Measurements from ENCODE around the gene MAPK1. TPM values are rescaled to one million over a fixed set of nuclear protein-coding genes. Genes with fewer than 3 reads are reported as not detected.
"Not testable (repeated sequence)": the region's sequence is repeated elsewhere in the genome, so short reads cannot be mapped to it uniquely, and the experiment has no call there.

Gene MAPK1
- total RNA-seq (2014; rRNA removed; shearing (Covaris generic)) = 84.8 and 113 TPM in 2 replicates
- polyA plus RNA-seq (2015; cell fraction: cytosol; rRNA removed) = 56.0 and 65.3 TPM in 2 replicates
- 64.5 and 80.4 TPM in 2 replicates for polyA plus RNA-seq (2015; cell fraction: nucleus; rRNA removed)

DNA sequence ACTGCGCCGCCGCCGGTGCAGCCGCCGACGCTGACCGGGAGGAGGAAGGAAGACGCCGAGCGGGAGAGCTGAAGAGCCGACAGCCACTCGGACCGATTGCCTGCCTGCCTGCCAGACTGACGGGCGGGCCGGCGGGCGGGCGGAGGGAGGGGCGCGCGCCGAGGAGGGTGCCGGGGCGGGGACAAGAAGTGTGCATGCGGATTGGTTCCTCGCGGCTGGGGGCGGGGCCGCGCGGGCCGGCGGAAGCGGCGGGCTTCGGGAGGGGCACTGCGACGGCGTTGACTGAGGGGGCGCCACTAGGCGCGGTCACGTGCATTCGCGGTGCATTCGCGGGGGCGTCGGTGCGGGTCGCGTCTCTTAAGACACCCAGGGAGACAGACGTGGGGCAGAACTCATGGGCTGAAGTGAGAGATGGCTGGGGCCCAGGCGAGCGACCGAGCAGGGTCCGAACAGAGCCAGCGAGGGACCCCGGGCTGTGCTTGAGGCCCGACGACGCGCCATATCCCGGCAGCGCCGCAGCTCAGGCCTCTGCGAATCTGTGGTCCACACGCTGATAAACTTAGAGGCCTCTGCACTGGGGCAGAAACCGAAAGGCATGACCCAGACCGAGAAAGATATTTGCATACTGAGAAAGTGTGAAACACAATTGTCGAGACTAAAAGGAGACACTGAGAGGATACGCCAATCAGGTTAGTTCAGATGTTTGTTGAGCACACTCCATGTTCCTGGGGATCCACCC, at the start of gene MAPK1:
Gene MAPK1, minus strand, starts transcription at position 118 of the 739 bp plus-strand sequence. CDS start 205 bp downstream, outside the sequence.
- peak; percentile 76 for DNase-seq (ENCODE audit: low read depth)

DNA sequence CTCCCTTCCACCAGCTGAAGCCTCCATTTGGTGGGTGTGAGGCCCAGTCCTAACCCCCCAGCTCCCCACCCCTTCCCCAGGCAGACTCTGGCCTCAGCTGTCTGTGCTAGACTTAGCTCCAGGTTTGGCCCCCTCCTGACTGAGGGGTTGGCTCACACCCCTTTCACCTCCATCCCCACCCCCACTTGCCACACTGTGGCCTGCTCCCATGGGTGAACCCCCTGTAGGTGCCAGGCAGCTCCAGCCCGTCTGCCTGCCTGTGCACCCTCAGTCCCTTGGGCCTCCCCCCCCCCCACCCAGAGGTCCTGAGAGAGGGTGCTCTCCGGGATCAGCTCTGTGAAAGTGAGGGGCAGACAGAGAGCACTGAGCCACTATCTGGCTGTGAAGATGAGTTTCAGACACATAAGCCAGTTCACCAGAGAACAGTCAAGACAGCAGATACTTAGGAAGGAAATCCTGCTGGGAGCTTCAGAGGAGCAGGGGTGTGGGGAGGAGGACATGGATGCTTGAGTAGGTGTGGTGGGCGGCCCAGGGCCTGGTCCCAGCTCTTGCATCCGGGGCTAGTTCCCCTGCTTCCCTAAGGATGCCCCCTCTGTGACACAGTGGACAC, 49.0 kb upstream of the MAPK1 start:
- DNase-seq (ENCODE audit: low read depth) = no peak

GRCh38 chr22:21915624-21916308, 48.3 kb upstream of the MAPK1 start:
- DNase-seq (ENCODE audit: low read depth) = no peak

DNA sequence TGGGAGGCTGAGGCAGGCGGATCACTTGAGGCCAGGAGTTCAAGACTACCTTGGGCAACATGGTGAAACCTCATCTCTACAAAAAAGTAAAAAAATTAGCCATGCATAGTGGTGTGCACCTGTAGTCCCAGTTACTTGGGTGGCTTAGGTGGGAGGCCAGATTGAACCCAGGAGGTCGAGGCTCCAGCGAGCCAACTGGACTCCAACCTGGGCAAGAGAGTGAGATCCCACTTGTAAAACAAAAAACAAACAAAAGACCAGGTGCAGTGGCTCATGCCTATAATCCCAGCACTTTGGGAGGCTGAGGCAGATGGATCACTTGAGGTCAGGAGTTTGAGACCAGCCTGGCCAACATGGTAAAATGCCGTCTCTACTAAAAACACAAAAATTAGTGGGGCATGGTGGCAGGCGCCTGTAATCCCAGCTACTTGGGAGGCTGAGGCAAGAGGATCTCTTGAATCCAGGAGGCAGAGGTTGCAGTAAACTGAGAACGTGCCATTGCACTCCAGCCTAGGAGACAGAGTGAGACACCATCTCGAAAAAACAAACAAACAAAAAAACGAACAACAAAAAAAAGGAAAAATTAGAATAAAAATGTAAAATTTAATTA, 46.7 kb upstream of the MAPK1 start:
- DNase-seq (ENCODE audit: low read depth) = not testable (repeated sequence)

DNA sequence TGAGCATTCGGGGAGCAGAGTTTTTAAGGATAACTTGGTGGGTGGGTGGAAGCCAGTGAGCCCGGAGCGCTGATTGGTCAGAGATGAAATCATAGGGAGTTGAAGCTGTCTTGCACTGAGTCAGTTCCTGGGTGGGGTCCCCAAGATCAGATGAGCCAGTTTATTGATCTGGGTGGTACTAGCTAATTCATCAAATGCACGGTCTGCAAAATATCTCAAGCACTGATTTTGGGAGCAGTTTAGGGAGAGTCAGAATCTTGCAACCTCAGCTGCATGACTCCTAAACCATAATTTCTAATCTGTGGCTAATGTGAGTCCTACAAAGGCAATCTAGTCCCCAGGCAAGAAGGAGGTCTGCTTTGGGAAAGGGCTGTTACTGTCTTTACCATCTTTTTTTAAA, 42.9 kb upstream of the MAPK1 start:
- not testable (repeated sequence) for DNase-seq (ENCODE audit: low read depth)

DNA sequence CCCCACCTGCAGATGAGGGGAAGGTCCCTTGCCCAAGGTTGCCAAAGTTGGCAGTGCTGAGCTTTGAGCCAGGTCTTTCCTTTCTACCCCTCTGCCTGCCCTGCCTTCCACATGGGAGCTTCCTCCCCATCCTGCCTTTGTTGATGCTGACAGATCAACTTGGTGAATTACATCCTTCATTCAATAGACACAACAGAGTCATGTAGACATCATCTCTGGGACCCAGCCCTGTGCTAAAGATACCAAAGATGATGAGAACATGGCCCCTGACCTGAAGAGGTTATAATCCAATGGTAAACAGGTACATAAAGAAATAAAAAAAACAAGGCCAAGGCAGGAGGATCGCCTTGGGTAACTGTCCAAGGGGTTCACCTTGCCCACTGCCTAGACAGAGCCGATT, 42.4 kb upstream of the MAPK1 start:
- DNase-seq (ENCODE audit: low read depth) = no peak

GRCh38 chr22:21907638-21908522, 40.4 kb upstream of the MAPK1 start:
- DNase-seq (ENCODE audit: low read depth) = no peak

DNA sequence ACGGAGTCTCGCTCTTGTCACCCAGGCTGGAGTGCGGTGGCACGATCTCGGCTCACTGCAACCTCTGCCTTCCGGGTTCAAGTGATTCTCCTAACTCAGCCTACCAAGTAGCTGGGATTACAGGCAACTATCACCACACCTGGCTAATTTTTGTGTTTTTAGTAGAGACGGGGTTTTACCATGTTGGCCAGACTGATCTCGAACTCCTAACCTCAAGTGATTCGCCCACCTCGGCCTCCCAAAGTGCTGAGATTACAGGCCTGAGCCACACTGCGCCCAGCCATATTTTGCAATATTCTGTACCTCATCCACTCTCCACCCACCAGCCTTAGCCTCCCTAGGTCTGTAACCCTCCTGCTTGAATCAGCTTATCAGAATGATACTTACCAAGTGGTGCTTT, 37.8 kb upstream of the MAPK1 start:
- not testable (repeated sequence) for DNase-seq (ENCODE audit: low read depth)

- no peak for DNase-seq (ENCODE audit: low read depth)
These were observed 36.9 kb upstream of the MAPK1 start for GRCh38 chr22:21904250-21904789.

- no peak for DNase-seq (ENCODE audit: low read depth)
These were observed 35.8 kb upstream of the MAPK1 start for GRCh38 chr22:21903283-21903682.

- DNase-seq (ENCODE audit: low read depth) = no peak
These were observed 35.0 kb upstream of the MAPK1 start for GRCh38 chr22:21902296-21903087.

DNA sequence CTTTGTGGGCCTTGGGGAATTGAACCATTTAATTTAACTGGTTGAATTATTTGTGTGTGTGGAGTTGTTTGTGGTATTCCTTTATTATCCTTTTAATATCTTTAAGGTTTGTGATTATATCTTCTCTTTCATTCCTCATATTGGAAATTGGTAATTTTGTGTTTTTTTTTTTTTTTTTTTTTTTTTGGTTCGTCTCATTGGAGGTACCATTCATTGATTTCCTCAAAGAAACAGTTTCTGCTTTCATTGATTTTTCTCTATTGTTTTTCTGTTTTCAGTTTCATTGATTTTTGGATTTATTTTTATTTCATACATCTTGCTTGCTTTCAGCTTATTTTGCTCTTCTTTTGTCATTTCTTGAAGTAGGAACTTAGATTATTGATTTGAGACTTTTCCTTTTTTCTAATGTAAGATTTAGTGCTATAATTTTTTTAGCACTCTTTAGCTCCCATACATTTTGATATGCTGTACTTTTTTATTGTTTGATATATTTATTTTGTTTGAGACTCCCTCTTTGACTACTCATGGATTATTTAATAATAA, 31.0 kb upstream of the MAPK1 start:
- DNase-seq (ENCODE audit: low read depth) = no peak

DNA sequence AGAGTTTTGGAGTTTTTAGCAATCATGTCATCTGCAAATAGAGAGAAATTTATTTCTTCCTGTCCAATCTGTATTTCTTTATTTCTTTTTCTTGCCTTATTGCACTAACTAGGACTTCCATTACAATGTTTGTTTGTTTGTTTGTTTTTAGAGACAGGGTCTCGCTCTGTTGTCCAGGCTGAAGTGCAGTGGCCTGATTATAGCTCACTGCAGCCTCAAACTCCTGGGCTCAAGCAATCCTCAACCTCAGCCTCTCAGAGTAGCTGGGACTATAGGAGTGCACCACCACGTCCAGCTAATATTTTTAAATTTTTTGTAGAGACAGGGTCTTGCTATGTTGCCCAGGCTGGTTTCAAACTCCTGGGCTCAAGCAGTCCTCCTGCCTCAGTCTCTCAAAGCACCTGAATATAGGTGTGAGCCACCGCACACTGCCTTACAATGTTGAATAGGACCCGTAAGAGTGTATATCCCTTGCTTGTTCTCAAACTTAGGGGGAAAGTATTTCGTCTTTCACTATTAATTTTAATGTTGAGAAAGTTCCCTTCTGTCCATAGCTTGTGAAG, 29.6 kb upstream of the MAPK1 start:
- DNase-seq (ENCODE audit: low read depth) = no peak

- DNase-seq (ENCODE audit: low read depth) = not testable (repeated sequence)
These were observed 28.8 kb upstream of the MAPK1 start for GRCh38 chr22:21896275-21896674.

DNA sequence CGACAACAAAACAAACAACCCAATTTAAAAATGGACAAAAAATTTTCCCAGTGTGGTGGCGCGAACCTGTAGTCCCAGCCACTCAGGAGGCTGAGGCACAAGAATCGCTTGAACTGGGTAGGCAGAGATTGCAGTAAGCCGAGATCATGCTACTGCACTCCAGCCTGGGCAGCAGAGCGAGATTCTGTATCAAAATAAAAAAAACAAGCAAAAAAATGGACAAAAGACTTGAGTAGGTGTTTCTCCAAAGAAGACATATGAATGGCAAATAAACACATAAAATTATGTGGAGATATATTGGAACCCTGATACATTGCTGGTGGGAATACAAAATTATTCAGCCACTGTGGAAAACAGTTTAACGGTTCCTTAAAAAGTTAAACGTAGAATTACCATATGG, 27.4 kb upstream of the MAPK1 start:
- no peak for DNase-seq (ENCODE audit: low read depth)

- DNase-seq (ENCODE audit: low read depth) = no peak
These were observed 22.0 kb upstream of the MAPK1 start for GRCh38 chr22:21889251-21889990.

DNA sequence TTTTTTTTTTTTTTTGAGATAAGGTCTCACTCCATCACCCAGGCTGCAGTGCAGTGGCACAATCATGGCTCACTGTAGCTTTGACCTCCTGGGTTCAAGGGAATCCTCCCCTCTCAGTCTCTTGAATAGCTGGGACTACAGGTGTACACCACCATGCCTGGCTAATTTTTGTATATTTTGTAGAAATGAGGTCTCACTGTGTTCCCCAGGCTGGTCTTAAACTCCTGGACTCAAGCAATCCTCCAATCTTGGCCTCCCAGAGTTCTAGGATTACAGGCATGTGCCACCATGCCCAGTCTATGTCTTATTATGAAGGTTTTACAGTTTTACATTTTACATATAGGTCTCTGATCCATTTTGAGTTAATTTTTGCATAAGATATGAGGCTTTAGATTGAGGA, 20.4 kb upstream of the MAPK1 start:
- no peak for DNase-seq (ENCODE audit: low read depth)

DNA sequence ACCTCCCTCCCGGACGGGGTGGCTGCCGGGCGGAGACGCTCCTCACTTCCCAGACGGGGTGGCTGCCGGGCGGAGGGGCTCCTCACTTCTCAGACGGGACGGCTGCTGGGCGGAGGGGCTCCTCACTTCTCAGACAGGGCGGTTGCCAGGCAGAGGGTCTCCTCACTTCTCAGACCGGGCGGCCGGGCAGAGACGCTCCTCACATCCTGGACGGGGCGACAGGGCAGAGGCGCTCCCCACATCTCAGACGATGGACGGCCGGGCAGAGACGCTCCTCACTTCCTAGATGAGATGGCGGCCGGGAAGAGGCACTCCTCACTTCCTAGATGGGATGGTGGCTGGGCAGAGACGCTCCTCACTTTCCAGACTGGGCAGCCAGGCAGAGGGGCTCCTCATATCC, 16.5 kb upstream of the MAPK1 start:
- not testable (repeated sequence) for DNase-seq (ENCODE audit: low read depth)
